IMR-90 (cell line): ENCODE results near the gene PLCG2. TPM values are rescaled to one million over a fixed set of nuclear protein-coding genes. Genes with fewer than 3 reads are reported as not detected.

Experiments used
- ATAC-seq: fragments of 200-7000 bp; cut with Tn5 transposase; 2 replicates; pipeline ENCODE4 v1.9.1; 2020; ENCODE audit warnings: low read depth, mild to moderate bottlenecking, moderate library complexity
- BruUV-seq: library from RNA; stranded (reverse); fragments of 400-500 nt; replicated peaks from 2 replicates; lab custom pipeline; 2021; lab: Mats Ljungman, UMichigan
- CTCF ChIA-PET: fragments of 300-600 bp; formaldehyde crosslinking; extraction: SDS; loops from one replicate; lab custom pipeline; 2021; ENCODE audit warnings: antibody characterized with exemption; lab: Yijun Ruan, JAX
- POLR2A ChIA-PET: fragments of 300-600 bp; sonication (Branson Sonifier 250); formaldehyde crosslinking; loops from one replicate; lab custom pipeline; 2022; ENCODE audit warnings: antibody characterized with exemption; ENCODE audit not compliant: unreplicated experiment; lab: Charles Lee
- DNase-seq: peaks from one replicate; pipeline ENCODE4 v3.0.0; 2013
- H2AFZ ChIP-seq: replicated peaks from 2 replicates; pipeline ENCODE3; 2013; ENCODE audit warnings: low read length, mild to moderate bottlenecking; ENCODE audit not compliant: poor library complexity
- H2AK5ac ChIP-seq: 2 replicates; pipeline ENCODE4 v1.6.1; 2013; ENCODE audit warnings: low read depth, low read length, inconsistent platforms
- H2AK9ac ChIP-seq: replicated peaks from 2 replicates; pipeline ENCODE3; 2013; ENCODE audit warnings: mild to moderate bottlenecking, low read depth, low read length, moderate library complexity; ENCODE audit not compliant: poor library complexity
- H2BK120ac ChIP-seq: 2 replicates; pipeline ENCODE4 v1.6.1; 2013; ENCODE audit warnings: low read depth, low read length, inconsistent platforms
- H2BK15ac ChIP-seq: 3 replicates; pipeline ENCODE4 v1.6.1; 2013; ENCODE audit warnings: low read depth, low read length, inconsistent platforms
- H2BK20ac ChIP-seq: 2 replicates; pipeline ENCODE4 v1.6.1; 2013; ENCODE audit warnings: low read depth, mild to moderate bottlenecking, inconsistent platforms, low read length, moderate library complexity
- H2BK5ac ChIP-seq: 2 replicates; pipeline ENCODE4 v1.6.1; 2013; ENCODE audit warnings: mild to moderate bottlenecking, low read depth, low read length, inconsistent platforms; ENCODE audit not compliant: poor library complexity, severe bottlenecking
- H3K14ac ChIP-seq: replicated peaks from 2 replicates; pipeline ENCODE4 v1.6.1; 2013; ENCODE audit warnings: low read depth, low read length, inconsistent platforms
- H3K18ac ChIP-seq: 2 replicates; pipeline ENCODE4 v1.6.1; 2013; ENCODE audit warnings: low read depth, low read length, control low read depth
- H3K23ac ChIP-seq: 2 replicates; pipeline ENCODE4 v1.6.1; 2013; ENCODE audit warnings: low read depth, low read length, inconsistent platforms
- H3K27ac ChIP-seq: 2 replicates; pipeline ENCODE4 v1.5.1; 2013; ENCODE audit warnings: mild to moderate bottlenecking, control low read depth, low read length; ENCODE audit not compliant: insufficient read depth
- H3K27me3 ChIP-seq: 2 replicates; pipeline ENCODE4 v1.6.1; 2013; ENCODE audit warnings: low read length; ENCODE audit not compliant: control insufficient read depth, insufficient read depth
- H3K36me3 ChIP-seq: 2 replicates; pipeline ENCODE4 v1.6.1; 2013; ENCODE audit warnings: low read length, mixed read lengths; ENCODE audit not compliant: control insufficient read depth, insufficient read depth
- H3K4ac ChIP-seq: 2 replicates; pipeline ENCODE4 v1.6.1; 2013; ENCODE audit warnings: low read depth, low read length, inconsistent platforms
- H3K4me1 ChIP-seq: 2 replicates; pipeline ENCODE4 v1.6.1; 2013; ENCODE audit warnings: low read length, mixed read lengths; ENCODE audit not compliant: control insufficient read depth, insufficient read depth
- H3K4me2 ChIP-seq: 2 replicates; pipeline ENCODE4 v1.6.1; 2013; ENCODE audit warnings: low read depth, mild to moderate bottlenecking, control low read depth, low read length, moderate library complexity
- H3K4me3 ChIP-seq: 2 replicates; pipeline ENCODE4 v1.5.1; 2013; ENCODE audit warnings: low read depth, mild to moderate bottlenecking, control low read depth, low read length, moderate library complexity; ENCODE audit not compliant: insufficient read depth
- H3K56ac ChIP-seq: 2 replicates; pipeline ENCODE4 v1.6.1; 2013; ENCODE audit warnings: low read length, inconsistent platforms; ENCODE audit not compliant: insufficient read depth; ENCODE audit errors: extremely low read depth
- H3K79me1 ChIP-seq, 2 experiments: 2 replicates each; pipeline ENCODE4 v1.6.1; 2013; ENCODE audit warnings: low read length in 2 of 2, inconsistent platforms in 1 of 2, low read depth in 1 of 2
- H3K9ac ChIP-seq: 2 replicates; pipeline ENCODE4 v1.6.1; 2013; ENCODE audit warnings: low read depth, low read length, control low read depth
- H3K9me1 ChIP-seq: 2 replicates; pipeline ENCODE4 v1.6.1; 2013; ENCODE audit warnings: low read length, inconsistent platforms; ENCODE audit not compliant: insufficient read depth
- H3K9me3 ChIP-seq: 2 replicates; pipeline ENCODE4 v1.6.1; 2013; ENCODE audit warnings: low read length; ENCODE audit not compliant: control insufficient read depth, insufficient read depth
- H4K20me1 ChIP-seq: 2 replicates; pipeline ENCODE4 v1.6.1; 2013; ENCODE audit warnings: low read length, inconsistent platforms; ENCODE audit not compliant: insufficient read depth
- H4K5ac ChIP-seq: 2 replicates; pipeline ENCODE4 v1.6.1; 2013; ENCODE audit warnings: mild to moderate bottlenecking, low read depth, low read length, control low read depth
- H4K8ac ChIP-seq, 2 experiments: 2 replicates each; pipeline ENCODE4 v1.6.1; 2013; ENCODE audit warnings: low read depth in 2 of 2, low read length in 2 of 2, control low read depth in 1 of 2, inconsistent platforms in 1 of 2
- H4K91ac ChIP-seq: 2 replicates; pipeline ENCODE4 v1.6.1; 2013; ENCODE audit warnings: low read depth, low read length, inconsistent platforms; ENCODE audit not compliant: insufficient read depth
- RAD21 ChIP-seq: IDR thresholded peaks from 2 replicates; pipeline ENCODE4 v1.6.1; 2012; ENCODE audit warnings: low read length, improper control_type of control experiment
- WGBS, 2 experiments: methylation state at CpG; one replicate each; pipeline versions ENCODE4 v1.1.5 to v1.1.7; 2013; ENCODE audit warnings: missing lambda C conversion rate in 2 of 2; ENCODE audit not compliant: insufficient read length in 1 of 2; ENCODE audit errors: extremely low coverage in 2 of 2; 5-methylcytosine and 5-hydroxymethylcytosine counted together
- dilution Hi-C: fragments of 300-500 bp; cut with HindIII; formaldehyde crosslinking; loops from one replicate; pipeline ENCODE4 v1.14.3; 2018; ENCODE audit warnings: low sequenced_read_pairs; ENCODE audit not compliant: unreplicated experiment
- in situ Hi-C: fragments of 300-500 bp; cut with MboI; formaldehyde crosslinking; loops from 3 replicates; pipeline ENCODE4 v1.14.3; 2019; ENCODE audit warnings: low sequenced_read_pairs, inconsistent platforms, mixed read lengths
- intact Hi-C: fragments of 100-400 bp; cut with micrococcal nuclease; formaldehyde crosslinking; loops from 2 replicates; pipeline ENCODE4 v1.10.0; 2022
- polyA plus RNA-seq, 3 experiments: library from polyadenylated mRNA; depleted of rRNA; stranded (reverse); fragments of >200 nt; gene quantifications; 2 replicates each; pipeline ENCODE4 v1.2.3, GENCODE V29; 2012; ENCODE audit warnings: low replicate concordance in 1 of 3
- total RNA-seq: library from RNA; depleted of rRNA; stranded (reverse); fragments of >200 nt; gene quantifications from 2 replicates; pipeline ENCODE4 v1.2.3, GENCODE V29; 2012

PLCG2 gene
- total and polyA plus RNA-seq, 2 of the 4 experiments (the other 2 are of a cell fraction): 0.14 to 0.18 TPM

- H3K79me1 ChIP-seq: no peaks in the 10 kb centered on the region
- no peak overlapping the region for H3K27ac ChIP-seq
- H3K9ac ChIP-seq: no peak overlapping the region
- no peak overlapping the region for H4K8ac ChIP-seq
- no peak overlapping the region for H2AFZ ChIP-seq
- POLR2A ChIA-PET: no interaction called here
- H2AK5ac ChIP-seq: no peak overlapping the region
- H3K56ac ChIP-seq: no peak overlapping the region
- in situ Hi-C loops (no loop called here), intact Hi-C loops (no loop called here), dilution Hi-C loops (no loop called here)
- no peak overlapping the region for H3K4me2 ChIP-seq
- ATAC-seq (no peak), DNase-seq (no peak)
- H3K9me1 ChIP-seq: no peaks in the 10 kb centered on the region
- H4K20me1 ChIP-seq: no peaks in the 10 kb centered on the region
- no peak overlapping the region for H4K91ac ChIP-seq
- no peak overlapping the region for H4K5ac ChIP-seq
- no peak overlapping the region for H2BK15ac ChIP-seq
- H2BK20ac ChIP-seq: no peak overlapping the region
- WGBS, 2 experiments: 83% methylated on average over 2 of the region's 9 CpGs; no CpG with 5 or more reads in 1 of the 2 experiments
- no peak for TF ChIP-seq RAD21
- no peak overlapping the region for H2BK120ac ChIP-seq
- no peak overlapping the region for H3K14ac ChIP-seq
- peaks cover 4% of the 10 kb centered on the region; the same call in 1 of the 2 replicates for H3K27me3 ChIP-seq
- H3K4me1 ChIP-seq: no peaks in the 10 kb centered on the region
- no peak overlapping the region for H3K4me3 ChIP-seq
- H3K18ac ChIP-seq: no peak overlapping the region
- H3K9me3 ChIP-seq: no peaks in the 10 kb centered on the region
- no TSS peak for BruUV-seq
- H3K36me3 ChIP-seq: no peaks in the 10 kb centered on the region
- no peak overlapping the region for H2AK9ac ChIP-seq
- CTCF ChIA-PET: interaction anchor here (0.5 kb wide), 1 partner anchor 93 kb away, joined by 4 read pairs; no protein-coding TSS in a partner anchor
- no peak overlapping the region for H3K4ac ChIP-seq
- H2BK5ac ChIP-seq: no peak overlapping the region
- no peak overlapping the region for H3K23ac ChIP-seq
Observed at GRCh38 chr16:81756615-81757356, 22.3 kb upstream of the PLCG2 start.
